T-helper 1 cell treated with Interleukin-12 subunit alpha and Interleukin-12 subunit beta and Interleukin-4 antibody, amounts not matched to agents 30 μg/mL and 1 μg/mL, for 36 hours (primary cell): Measurements from ENCODE around the gene OR51M1.
"Not testable (repeated sequence)": the region's sequence is repeated elsewhere in the genome, so short reads cannot be mapped to it uniquely, and the experiment has no call there.

Experiments
- H3K27ac Mint-ChIP-seq: one replicate; pipeline ENCODE4 v1.8.0; 2021; ENCODE audit warnings: mild to moderate bottlenecking, mixed read lengths
- H3K27me3 Mint-ChIP-seq: one replicate; pipeline ENCODE4 v1.8.0; 2021; ENCODE audit warnings: low read depth, mixed read lengths
- H3K36me3 Mint-ChIP-seq: one replicate; pipeline ENCODE4 v1.8.0; 2021; ENCODE audit warnings: low read depth, mixed read lengths
- H3K4me1 Mint-ChIP-seq: one replicate; pipeline ENCODE4 v1.8.0; 2021; ENCODE audit warnings: low read depth, mixed read lengths
- H3K4me3 Mint-ChIP-seq: one replicate; pipeline ENCODE4 v1.8.0; 2021; ENCODE audit warnings: mild to moderate bottlenecking, moderate library complexity, mixed read lengths
- H3K9me3 Mint-ChIP-seq: one replicate; pipeline ENCODE4 v1.8.0; 2021; ENCODE audit warnings: mixed read lengths

The OR51M1 gene

DNA sequence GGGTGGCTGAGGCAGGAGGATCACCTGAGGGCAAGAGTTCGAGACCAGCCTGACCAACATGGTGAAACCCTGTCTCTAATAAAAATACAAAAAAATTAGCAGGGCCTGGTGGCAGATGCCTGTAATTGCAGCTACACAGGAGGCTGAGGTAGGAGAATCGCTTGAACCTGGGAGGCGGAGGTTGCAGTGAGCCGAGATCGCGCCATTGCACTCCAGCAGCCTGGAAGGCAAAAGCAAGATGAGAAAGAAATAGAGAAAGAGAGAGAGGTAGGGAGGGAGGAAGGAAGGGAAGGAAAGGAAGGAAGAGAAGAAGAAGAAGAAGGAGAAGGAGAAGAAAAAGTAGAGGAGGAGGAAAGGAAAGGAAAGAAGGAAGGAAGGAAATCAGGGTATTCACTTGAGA is 17.2 kb upstream of the OR51M1 start:
- H3K4me3 Mint-ChIP-seq, H3K27ac Mint-ChIP-seq, H3K4me1 Mint-ChIP-seq, H3K9me3 Mint-ChIP-seq, H3K36me3 Mint-ChIP-seq, H3K27me3 Mint-ChIP-seq: not testable (repeated sequence)

DNA sequence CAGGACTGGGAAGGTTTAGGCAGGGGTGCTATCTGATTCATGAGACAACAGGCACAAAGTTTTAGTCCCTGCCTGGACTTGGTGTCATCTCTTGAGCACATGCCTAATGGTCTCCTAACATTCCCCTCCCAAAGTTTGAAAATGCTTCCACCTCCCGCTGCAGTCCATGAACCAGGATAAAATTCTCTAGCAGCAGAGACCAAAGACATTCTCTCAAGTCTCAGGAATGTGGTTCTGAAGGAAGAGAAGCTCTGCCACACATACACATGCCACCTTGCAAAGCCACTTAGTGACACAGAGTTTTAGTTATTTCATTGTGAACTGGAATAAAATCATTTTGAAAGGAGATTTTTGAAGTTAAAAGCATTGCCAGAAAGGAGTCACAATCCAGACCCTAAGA is 16.8 kb upstream of the OR51M1 start:
- no peak overlapping the region for H3K4me3 Mint-ChIP-seq
- no peaks in the 10 kb centered on the region for H3K4me1 Mint-ChIP-seq

DNA sequence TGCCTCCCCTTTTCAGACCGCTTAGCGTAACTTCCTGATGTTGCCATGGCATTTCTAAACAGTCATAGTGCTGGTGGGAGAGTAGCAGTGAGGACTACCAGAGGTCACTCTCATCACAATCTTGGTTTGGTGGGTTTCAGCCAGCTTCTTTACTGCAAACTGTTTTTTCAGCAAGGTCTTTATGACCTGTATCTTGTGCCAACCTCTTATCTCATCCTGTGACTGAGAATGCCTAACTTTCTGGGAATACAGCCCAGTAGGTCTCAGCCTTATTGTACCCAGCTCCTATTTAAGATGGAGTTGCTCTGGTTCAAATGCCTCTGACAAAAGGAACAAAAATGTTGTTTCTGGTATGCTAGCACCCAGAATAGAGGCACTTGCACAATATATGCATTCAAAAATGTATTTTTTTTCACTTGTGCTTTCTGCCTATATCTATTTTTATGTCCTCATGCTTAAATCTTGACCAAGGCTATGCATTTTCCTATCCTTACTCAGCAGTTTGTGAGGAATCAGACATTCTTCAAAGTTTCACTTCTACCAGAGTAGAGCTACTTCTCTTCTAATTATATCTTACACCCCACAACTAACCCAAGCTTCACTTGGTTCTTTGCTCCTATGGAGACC is 16.1 kb upstream of the OR51M1 start:
- H3K27ac Mint-ChIP-seq, result no peak overlapping the region
- no peaks in the 10 kb centered on the region for H3K4me1 Mint-ChIP-seq
- H3K27me3 Mint-ChIP-seq, result no peaks in the 10 kb centered on the region

More for the DNA sequence above, 16.8 kb upstream of the OR51M1 start:
- Mint-ChIP-seq H3K27me3 (no peaks in the 10 kb centered on the region), H3K27ac (no peak overlapping the region), H3K36me3 (no peaks in the 10 kb centered on the region), H3K9me3 (no peaks in the 10 kb centered on the region)

DNA sequence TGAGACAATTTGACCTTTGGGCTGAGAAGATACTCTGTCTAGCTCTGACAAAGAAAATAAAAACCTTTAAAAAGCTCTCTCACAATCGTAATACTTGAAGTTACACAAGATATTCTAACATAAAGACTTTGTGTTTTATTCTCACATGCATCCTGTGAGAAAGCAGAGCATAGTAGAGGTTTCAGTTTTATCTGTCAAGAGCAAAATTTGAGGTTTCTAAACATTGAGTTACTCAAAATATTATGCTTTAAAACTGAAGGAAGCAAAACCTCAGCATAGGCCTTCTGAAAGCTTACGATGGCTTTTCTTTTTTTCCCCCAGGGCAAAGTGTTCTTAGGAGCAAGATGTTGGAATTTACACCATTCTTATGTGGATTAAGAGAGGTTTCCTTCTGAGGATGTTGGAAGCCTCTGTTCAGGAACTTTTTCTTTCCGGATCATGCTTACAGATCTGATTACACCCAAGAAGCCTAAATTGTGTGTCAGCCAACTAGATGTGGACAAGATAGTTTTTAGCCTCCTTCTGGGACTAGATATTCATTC is 15.0 kb upstream of the OR51M1 start:
- H3K4me1 Mint-ChIP-seq, result no peaks in the 10 kb centered on the region
- no peaks in the 10 kb centered on the region for H3K36me3 Mint-ChIP-seq
- no peaks in the 10 kb centered on the region for H3K27me3 Mint-ChIP-seq
- no peaks in the 10 kb centered on the region for H3K9me3 Mint-ChIP-seq
- no peak overlapping the region for H3K27ac Mint-ChIP-seq
- H3K4me3 Mint-ChIP-seq, result no peak overlapping the region

More for the DNA sequence above, 16.1 kb upstream of the OR51M1 start:
- H3K9me3 Mint-ChIP-seq, result no peaks in the 10 kb centered on the region
- H3K4me3 Mint-ChIP-seq, result no peak overlapping the region
- no peaks in the 10 kb centered on the region for H3K36me3 Mint-ChIP-seq

DNA sequence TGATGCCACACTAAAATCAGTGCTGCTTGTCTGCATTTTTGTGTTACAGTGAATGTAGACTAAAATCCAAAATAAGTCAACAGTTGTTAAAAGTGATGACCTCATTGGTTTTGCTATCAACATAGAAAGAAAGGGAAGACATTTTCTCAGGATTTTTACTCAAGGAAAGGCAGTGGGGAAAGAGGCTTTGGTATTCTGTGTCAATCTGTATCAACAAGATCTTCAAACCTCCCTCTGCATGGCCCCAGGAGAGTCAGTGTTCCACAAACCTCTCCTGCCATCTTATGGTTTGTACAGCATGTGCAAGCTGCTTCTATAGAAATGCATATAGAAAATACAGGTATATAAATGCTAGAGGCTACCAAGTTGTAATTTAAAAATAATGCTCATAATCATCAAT is 13.8 kb upstream of the OR51M1 start:
- H3K4me3 Mint-ChIP-seq, result no peak overlapping the region
- no peaks in the 10 kb centered on the region for H3K9me3 Mint-ChIP-seq
- H3K27me3 Mint-ChIP-seq, result peaks cover 3% of the 10 kb centered on the region
- no peaks in the 10 kb centered on the region for H3K4me1 Mint-ChIP-seq
- H3K27ac Mint-ChIP-seq, result no peak overlapping the region
- H3K36me3 Mint-ChIP-seq, result no peaks in the 10 kb centered on the region

DNA sequence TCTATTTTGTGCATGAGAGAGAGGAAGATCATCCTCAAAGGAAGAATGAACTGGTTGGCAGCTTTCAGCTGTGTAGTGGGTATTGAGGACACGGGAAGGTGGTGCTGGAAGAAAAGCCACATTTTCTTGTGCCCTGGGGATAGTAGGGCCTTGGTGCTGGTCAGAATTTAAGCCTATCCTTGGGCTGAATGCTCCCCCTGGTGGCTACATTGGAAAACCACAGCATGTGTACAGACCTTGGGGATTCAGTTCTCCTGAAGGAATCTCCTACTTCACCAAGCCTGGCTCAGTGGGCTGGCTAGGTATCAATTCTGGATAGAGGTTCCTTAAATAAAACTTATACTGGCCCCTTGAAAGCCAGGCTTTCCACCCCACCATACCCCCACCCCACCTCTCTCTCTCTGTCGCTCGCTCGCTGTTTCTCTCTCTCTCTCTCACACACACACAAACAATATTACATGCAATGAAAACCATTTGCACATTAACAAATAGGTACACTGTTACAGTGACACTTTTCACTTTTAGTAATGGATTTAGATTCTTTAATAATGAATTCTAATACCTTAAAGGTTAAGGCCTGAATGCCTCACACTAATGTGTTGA is 2.8 kb upstream of the OR51M1 start:
- Mint-ChIP-seq H3K36me3 (no peaks in the 10 kb centered on the region), H3K9me3 (no peaks in the 10 kb centered on the region), H3K27ac (no peak overlapping the region), H3K27me3 (no peaks in the 10 kb centered on the region), H3K4me3 (no peak overlapping the region), H3K4me1 (no peaks in the 10 kb centered on the region)

DNA sequence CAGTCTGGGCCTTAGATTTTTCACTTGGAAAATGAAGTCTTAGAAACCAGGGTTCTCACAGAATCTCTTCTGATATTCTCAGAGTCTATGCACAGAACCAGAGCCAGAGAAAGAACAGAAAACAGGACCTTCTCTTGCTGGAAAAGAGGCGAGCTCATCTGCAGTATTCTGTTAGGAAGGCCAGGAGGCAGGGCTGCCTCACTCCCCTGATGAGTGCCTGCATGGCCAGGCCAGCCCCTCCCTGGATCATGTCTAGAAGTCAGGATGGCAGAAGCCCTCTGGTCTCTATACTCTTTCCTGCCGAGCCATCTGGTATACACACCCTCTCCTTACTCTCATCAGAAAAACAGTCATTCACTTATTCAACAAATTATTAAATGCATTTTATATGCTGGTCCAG is 723 bp downstream of the OR51M1 start:
- H3K27ac Mint-ChIP-seq, result no peak overlapping the region
- no peaks in the 10 kb centered on the region for H3K4me1 Mint-ChIP-seq
- H3K27me3 Mint-ChIP-seq, result no peaks in the 10 kb centered on the region
- H3K36me3 Mint-ChIP-seq, result no peaks in the 10 kb centered on the region
- H3K4me3 Mint-ChIP-seq, result no peak overlapping the region
- H3K9me3 Mint-ChIP-seq, result no peaks in the 10 kb centered on the region

DNA sequence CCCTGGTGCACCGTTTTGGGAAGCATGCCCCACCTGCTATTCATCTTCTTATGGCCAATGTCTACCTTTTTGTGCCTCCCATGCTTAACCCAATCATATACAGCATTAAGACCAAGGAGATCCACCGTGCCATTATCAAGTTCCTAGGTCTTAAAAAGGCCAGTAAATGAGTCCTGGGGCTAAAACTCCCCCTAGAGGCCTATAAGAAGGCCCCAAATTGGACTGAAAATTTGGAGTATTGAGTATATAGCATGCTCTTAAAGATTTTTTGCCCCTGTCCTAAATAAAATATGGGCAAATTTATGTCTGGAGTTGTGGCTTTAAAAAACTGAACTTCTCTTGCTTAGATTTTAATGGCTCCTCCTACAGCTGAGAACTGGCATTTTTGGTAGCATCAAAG is 6.6 kb downstream of the OR51M1 start:
- Mint-ChIP-seq H3K36me3 (no peaks in the 10 kb centered on the region), H3K4me3 (no peak overlapping the region), H3K27me3 (no peaks in the 10 kb centered on the region), H3K4me1 (no peaks in the 10 kb centered on the region), H3K27ac (no peak overlapping the region), H3K9me3 (no peaks in the 10 kb centered on the region)

DNA sequence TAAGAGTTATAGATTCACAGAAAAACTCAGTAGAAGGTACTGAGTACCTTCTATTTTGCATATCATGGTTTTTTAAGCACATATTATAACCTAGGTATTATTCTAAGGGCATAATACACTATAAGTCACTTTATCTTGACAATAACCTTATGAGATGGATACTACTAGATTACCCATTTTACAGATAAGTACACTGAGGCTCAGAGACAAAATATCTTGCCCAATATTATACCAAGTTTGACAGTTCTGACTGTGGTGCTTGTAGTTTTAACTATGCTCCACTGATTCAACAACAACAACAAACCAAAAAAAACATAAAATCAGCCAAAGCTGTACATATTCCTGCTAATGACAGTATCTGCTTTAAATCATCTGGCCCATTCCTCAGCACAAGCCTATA is 10.5 kb downstream of the OR51M1 start:
- Mint-ChIP-seq H3K27me3 (no peaks in the 10 kb centered on the region), H3K4me1 (no peaks in the 10 kb centered on the region), H3K27ac (no peak overlapping the region), H3K4me3 (no peak overlapping the region), H3K9me3 (no peaks in the 10 kb centered on the region), H3K36me3 (no peaks in the 10 kb centered on the region)

DNA sequence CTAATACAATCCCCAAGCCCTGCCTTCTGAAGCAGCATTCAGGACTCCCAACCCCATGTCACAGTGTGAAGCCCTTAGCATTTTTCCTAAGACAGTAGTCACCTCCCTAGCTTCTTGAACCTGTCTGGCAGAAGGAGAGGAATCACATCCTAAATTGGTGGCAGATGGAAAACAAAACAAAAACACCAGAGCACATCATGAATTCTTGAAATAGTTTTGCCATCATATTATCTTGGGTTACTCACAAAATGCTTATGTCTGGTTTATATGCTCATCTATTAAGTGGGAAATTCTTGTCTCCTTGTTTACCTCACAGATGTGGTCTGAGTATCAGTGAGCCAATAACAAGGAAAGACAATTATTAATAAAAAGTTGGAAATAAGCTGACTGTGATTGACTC is 15.3 kb downstream of the OR51M1 start:
- no peaks in the 10 kb centered on the region for H3K4me1 Mint-ChIP-seq
- no peaks in the 10 kb centered on the region for H3K36me3 Mint-ChIP-seq
- H3K27me3 Mint-ChIP-seq, result no peaks in the 10 kb centered on the region
- H3K27ac Mint-ChIP-seq, result no peak overlapping the region
- no peak overlapping the region for H3K4me3 Mint-ChIP-seq
- peaks cover 9% of the 10 kb centered on the region for H3K9me3 Mint-ChIP-seq

DNA sequence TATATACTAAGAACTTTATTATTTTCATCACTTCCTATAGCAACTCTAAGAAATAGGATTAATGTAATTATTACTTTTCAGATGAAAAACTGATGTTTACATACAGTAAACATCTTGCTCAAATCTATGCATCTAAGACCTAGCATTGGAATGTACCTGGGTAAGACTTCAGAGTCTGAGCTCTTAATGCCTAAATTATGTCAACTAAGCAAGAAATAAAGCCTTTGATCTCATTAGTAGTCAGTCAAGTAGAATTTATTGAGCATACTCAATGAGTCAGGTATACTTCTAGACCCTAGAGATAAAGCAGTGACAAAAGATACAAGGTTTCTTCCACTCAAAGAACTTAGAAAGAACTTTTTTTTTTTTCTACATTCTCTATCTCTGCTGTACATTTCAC is 21.6 kb downstream of the OR51M1 start:
- no peaks in the 10 kb centered on the region for H3K4me1 Mint-ChIP-seq
- no peaks in the 10 kb centered on the region for H3K27me3 Mint-ChIP-seq
- H3K9me3 Mint-ChIP-seq, result peaks cover 9% of the 10 kb centered on the region
- H3K36me3 Mint-ChIP-seq, result no peaks in the 10 kb centered on the region
- H3K4me3 Mint-ChIP-seq, result no peak overlapping the region
- no peak overlapping the region for H3K27ac Mint-ChIP-seq

DNA sequence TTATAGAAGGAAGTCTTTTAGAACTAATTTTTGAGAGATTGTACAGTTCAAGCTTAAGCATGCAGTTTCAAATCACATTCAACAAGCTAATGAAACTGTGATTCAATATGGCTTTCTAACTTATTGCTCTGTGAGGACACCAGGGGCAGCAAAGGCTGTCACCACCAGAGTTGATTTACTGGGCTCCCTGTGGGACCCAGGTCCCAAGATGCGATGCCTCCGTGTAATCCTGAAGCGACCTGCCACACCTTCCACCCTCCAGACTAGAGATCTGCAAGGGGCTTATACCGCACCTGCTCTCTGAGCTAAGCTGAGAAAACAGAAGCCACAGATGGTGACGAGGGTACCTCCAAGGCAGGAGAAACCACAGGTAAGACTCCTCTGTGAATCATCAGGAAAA is 37.4 kb downstream of the OR51M1 start:
- H3K4me1 Mint-ChIP-seq, result no peaks in the 10 kb centered on the region
- H3K27me3 Mint-ChIP-seq, result peaks cover 3% of the 10 kb centered on the region
- H3K36me3 Mint-ChIP-seq, result no peaks in the 10 kb centered on the region
- H3K9me3 Mint-ChIP-seq, result no peaks in the 10 kb centered on the region
- H3K27ac Mint-ChIP-seq, result no peak overlapping the region
- H3K4me3 Mint-ChIP-seq, result no peak overlapping the region

DNA sequence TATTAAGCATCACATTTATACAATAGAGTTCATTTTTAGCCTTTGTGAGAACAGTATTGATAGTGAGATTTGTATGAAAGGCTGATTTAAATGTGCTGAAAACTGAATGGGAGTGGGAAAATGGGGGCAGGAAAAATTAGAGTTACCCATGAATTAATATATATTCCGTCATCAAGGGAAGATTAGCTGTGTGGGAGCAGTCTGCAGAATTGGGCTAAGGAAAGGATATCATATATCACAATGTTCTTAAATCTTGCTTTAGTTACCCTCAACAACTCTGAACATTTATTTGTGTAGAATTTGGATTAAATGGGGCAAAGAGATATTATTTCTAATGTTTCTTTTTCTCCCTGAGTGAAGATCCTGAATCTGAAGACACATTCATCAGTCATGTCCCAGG is 38.2 kb downstream of the OR51M1 start, which contains the start of gene OR51Q1:
OR51Q1 (plus strand) TSS at position 301 of the 400 bp plus-strand sequence; CDS start at position 391, 90 bp downstream.
- peaks cover 3% of the 10 kb centered on the region for H3K27me3 Mint-ChIP-seq
- no peak within 1 kb of the TSS for H3K27ac Mint-ChIP-seq
- H3K4me1 Mint-ChIP-seq, result no peaks in the 10 kb centered on the region
- H3K9me3 Mint-ChIP-seq, result no peaks in the 10 kb centered on the region
- H3K4me3 Mint-ChIP-seq, result no peak within 1 kb of the TSS
- no peaks in the 10 kb centered on the region for H3K36me3 Mint-ChIP-seq

DNA sequence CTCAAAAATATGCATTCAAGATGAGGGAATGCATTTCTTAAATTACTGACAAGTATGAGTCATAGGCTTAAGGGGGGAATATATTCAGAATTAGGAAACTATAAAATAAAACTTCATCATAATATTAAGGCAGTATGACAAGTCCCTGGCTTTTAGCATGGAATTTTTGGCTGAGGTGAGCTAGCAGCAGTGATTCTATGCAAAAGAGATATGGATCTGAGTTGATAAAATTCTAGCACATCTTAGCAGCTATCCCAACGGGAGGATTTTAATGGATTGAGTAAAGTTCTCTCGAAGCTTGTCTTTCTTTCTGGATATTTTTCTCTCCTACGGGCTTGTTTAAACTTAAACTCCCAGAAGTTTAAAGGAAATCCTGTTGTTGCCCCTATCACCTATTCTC is 39.5 kb downstream of the OR51M1 start:
- Mint-ChIP-seq H3K4me3 (no peak overlapping the region), H3K9me3 (no peaks in the 10 kb centered on the region), H3K4me1 (no peaks in the 10 kb centered on the region), H3K27me3 (peaks cover 3% of the 10 kb centered on the region), H3K27ac (no peak overlapping the region), H3K36me3 (no peaks in the 10 kb centered on the region)

DNA sequence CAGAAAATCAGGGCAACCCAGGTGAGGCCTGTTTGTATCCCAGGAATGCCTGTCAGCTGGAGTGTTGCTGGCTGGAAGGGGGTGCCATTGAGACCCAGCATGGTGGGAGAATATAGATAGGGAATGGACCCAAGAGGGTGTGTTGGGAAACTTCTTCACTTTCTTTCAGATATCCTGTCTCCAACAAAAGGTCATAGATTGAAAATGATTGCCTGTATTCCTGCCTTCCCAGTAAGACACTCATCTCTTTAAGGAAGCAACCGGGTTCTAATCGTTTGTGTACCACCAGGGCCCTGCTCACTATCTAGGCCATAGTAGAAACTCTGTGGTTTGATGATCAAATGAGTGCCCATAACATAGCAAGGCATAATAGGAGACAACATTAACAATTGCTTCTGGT is 57.8 kb downstream of the OR51M1 start, which contains the start of gene OR51I1:
OR51I1 (minus strand) TSS at position 101 of the 400 bp plus-strand sequence; CDS start at position 101, 0 bp downstream.
- H3K4me1 Mint-ChIP-seq, result no peaks in the 10 kb centered on the region
- H3K4me3 Mint-ChIP-seq, result no peak within 1 kb of the TSS
- no peaks in the 10 kb centered on the region for H3K36me3 Mint-ChIP-seq
- peaks cover 11% of the 10 kb centered on the region for H3K27me3 Mint-ChIP-seq
- H3K9me3 Mint-ChIP-seq, result no peaks in the 10 kb centered on the region
- H3K27ac Mint-ChIP-seq, result no peak within 1 kb of the TSS
